ENCODE results near the gene TRAPPC1. TPM values are rescaled to one million over a fixed set of nuclear protein-coding genes. Genes with fewer than 3 reads are reported as not detected.

TRAPPC1 gene
- polyA plus RNA-seq, 1 of the 3 experiments (the other 2 are of a cell fraction): 555 TPM

- Histone ChIP-seq H3K4me2 (peak overlapping the region; percentile 99), H3K36me3 (replicated peaks in 1 of 2; ENCODE audit: control insufficient read depth in 1 of 2, insufficient read depth in 2 of 2, low read length in 1 of 2) (peaks cover 13 to 21% of the 10 kb centered on the region in 2 experiments), H3K9me3 (no peaks in the 10 kb centered on the region), H3K9me2 (no peaks in the 10 kb centered on the region), H3K9ac (peak overlapping the region; percentile 77), H3K27ac (ENCODE audit: low read depth in 2 of 2, low read length in 1 of 2) (peak overlapping the region; percentile 96 to 100), H3K4me3 (ENCODE audit: low read depth in 2 of 2, low read length in 1 of 2) (peak overlapping the region; percentile 76 to 78), H4K20me1 (ENCODE audit: insufficient read depth) (peaks cover 3% of the 10 kb centered on the region; the same call in 1 of the 2 replicates), H3K4me1 (ENCODE audit: control insufficient read depth in 1 of 2, insufficient read depth in 2 of 2, low read depth in 1 of 2, low read length in 1 of 2) (peaks cover 37 to 53% of the 10 kb centered on the region in 2 experiments), H3K79me2 (ENCODE audit: insufficient read depth) (peaks cover 44% of the 10 kb centered on the region), H2AFZ (ENCODE audit: low read depth) (peak overlapping the region; percentile 27; the same call in 1 of the 2 replicates), H3F3A (replicated peaks; ENCODE audit: insufficient read depth) (peaks cover 29% of the 10 kb centered on the region), H3K27me3 (ENCODE audit: insufficient read depth) (no peaks in the 10 kb centered on the region)
- CTCF ChIA-PET: interaction anchor here (1.2 to 1.7 kb wide), 2 partner anchors 11 to 52 kb away, joined by 3 to 4 read pairs; no protein-coding TSS in a partner anchor
- peak; percentile 90 for TF ChIP-seq CHD2 (IDR thresholded peaks at IDR 0.05; ENCODE audit: low read length, partially characterized antibody)
- TF ChIP-seq MXI1 (IDR thresholded peaks at IDR 0.05; ENCODE audit: low read depth, low read length): 0 out of 2 replicates have a peak, but pooled peaks have one; percentile 27
- no peak for TF ChIP-seq NRF1 (IDR thresholded peaks at IDR 0.05; ENCODE audit: low read depth, low read length)
- TF ChIP-seq TCF12 (IDR thresholded peaks at IDR 0.05): peak; percentile 65
- no peak for TF ChIP-seq PBX3 (IDR thresholded peaks at IDR 0.05)
- TF ChIP-seq NFIC (IDR thresholded peaks at IDR 0.05; ENCODE audit: borderline replicate concordance): no peak
- TF ChIP-seq USF1 (IDR thresholded peaks at IDR 0.05; ENCODE audit: borderline replicate concordance, low read depth): no peak
- 2% methylated on average over 8 of the region's 8 CpGs for WGBS (ENCODE audit: low lambda C conversion rate)
- POLR2A ChIA-PET: no interaction called here
- DNase-seq: no peak
These were observed 44.7 kb downstream of the TRAPPC1 start for GRCh38 chr17:7887038-7887481.

GRCh38 chr17:7886227-7887037 is 45.3 kb downstream of the TRAPPC1 start:
- peak overlapping the region; percentile 96 to 100 for H3K27ac ChIP-seq (ENCODE audit: low read depth in 2 of 2, low read length in 1 of 2)
- peak; percentile 44 for DNase-seq
- 2% methylated on average over 28 of the region's 30 CpGs for WGBS (ENCODE audit: low lambda C conversion rate)
- H3K4me1 ChIP-seq (ENCODE audit: control insufficient read depth in 1 of 2, insufficient read depth in 2 of 2, low read depth in 1 of 2, low read length in 1 of 2): peaks cover 37 to 57% of the 10 kb centered on the region in 2 experiments
- ChIA-PET POLR2A (interaction anchor here (0.7 to 1.7 kb wide), 6 partner anchors 9 to 51 kb away, joined by 3 to 5 read pairs (median 3); partner anchors contain the start of genes CNTROB, NAA38 and TRAPPC1), CTCF (interaction anchor here (0.8 to 1.7 kb wide), 4 partner anchors 11 to 52 kb away, joined by 3 to 4 read pairs (median 3); no protein-coding TSS in a partner anchor)
- H3K4me2 ChIP-seq: peak overlapping the region; percentile 99
- TF ChIP-seq JUND (IDR thresholded peaks at IDR 0.05): no peak
- TF ChIP-seq MAX (IDR thresholded peaks at IDR 0.05; ENCODE audit: low read depth): 0 out of 2 replicates have a peak, but pooled peaks have one; percentile 2
- no peaks in the 10 kb centered on the region for H3K27me3 ChIP-seq (ENCODE audit: insufficient read depth)
- no peaks in the 10 kb centered on the region for H3K9me2 ChIP-seq
- H3K4me3 ChIP-seq (ENCODE audit: low read depth in 2 of 2, low read length in 1 of 2): peak overlapping the region; percentile 76 to 78
- H2AFZ ChIP-seq (ENCODE audit: low read depth): peak overlapping the region; percentile 27; the same call in 1 of the 2 replicates
- H3K9me3 ChIP-seq: no peaks in the 10 kb centered on the region
- H3K36me3 ChIP-seq (replicated peaks in 1 of 2; ENCODE audit: control insufficient read depth in 1 of 2, insufficient read depth in 2 of 2, low read length in 1 of 2): peaks cover 10 to 15% of the 10 kb centered on the region in 2 experiments
- H3K79me2 ChIP-seq (ENCODE audit: insufficient read depth): peaks cover 44% of the 10 kb centered on the region
- H4K20me1 ChIP-seq (ENCODE audit: insufficient read depth): peaks cover 3% of the 10 kb centered on the region; the same call in 1 of the 2 replicates
- H3F3A ChIP-seq (replicated peaks; ENCODE audit: insufficient read depth): peaks cover 29% of the 10 kb centered on the region
- peak overlapping the region; percentile 77 for H3K9ac ChIP-seq
